ENCODE data around the gene PAX2. TPM values are rescaled to one million over a fixed set of nuclear protein-coding genes. Genes with fewer than 3 reads are reported as not detected.
A peak's percentile ranks its signal among the peaks of the same experiment; 100 is the strongest.

PAX2 gene
- total RNA-seq, 3 donors from 2014 or later = not detected

DNA sequence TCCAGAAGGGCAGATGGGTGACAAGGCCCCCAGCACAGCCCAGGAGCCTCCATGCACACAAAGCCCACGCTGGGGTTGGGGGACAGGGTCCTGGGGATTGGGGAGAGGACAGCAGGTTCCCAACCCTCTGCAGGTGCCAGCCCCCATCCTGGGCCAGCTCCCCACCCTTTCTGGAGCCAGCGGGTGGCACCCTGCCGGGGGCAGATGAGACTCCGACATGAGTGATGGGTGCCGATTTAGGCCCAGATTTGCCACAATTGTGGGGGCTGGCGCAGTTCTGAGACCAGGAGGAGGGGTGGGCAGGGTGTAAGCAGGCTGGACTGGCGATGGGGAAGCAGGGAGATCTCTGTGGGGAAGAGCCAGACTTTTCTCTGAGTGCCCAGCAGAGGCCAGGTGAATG lies 118.1 kb downstream of the PAX2 start:
- ATAC-seq = no peak
- DNase-seq = no peak
- H3K27me3 Mint-ChIP-seq (ENCODE audit: low read depth) = peaks cover 58% of the 10 kb centered on the region
- no peak overlapping the region for H3K4me3 Mint-ChIP-seq
- H3K36me3 Mint-ChIP-seq (ENCODE audit: insufficient read depth) = no peaks in the 10 kb centered on the region
- no peaks in the 10 kb centered on the region for H3K9me3 Mint-ChIP-seq
- no peaks in the 10 kb centered on the region for H3K4me1 Mint-ChIP-seq (ENCODE audit: low read depth)

DNA sequence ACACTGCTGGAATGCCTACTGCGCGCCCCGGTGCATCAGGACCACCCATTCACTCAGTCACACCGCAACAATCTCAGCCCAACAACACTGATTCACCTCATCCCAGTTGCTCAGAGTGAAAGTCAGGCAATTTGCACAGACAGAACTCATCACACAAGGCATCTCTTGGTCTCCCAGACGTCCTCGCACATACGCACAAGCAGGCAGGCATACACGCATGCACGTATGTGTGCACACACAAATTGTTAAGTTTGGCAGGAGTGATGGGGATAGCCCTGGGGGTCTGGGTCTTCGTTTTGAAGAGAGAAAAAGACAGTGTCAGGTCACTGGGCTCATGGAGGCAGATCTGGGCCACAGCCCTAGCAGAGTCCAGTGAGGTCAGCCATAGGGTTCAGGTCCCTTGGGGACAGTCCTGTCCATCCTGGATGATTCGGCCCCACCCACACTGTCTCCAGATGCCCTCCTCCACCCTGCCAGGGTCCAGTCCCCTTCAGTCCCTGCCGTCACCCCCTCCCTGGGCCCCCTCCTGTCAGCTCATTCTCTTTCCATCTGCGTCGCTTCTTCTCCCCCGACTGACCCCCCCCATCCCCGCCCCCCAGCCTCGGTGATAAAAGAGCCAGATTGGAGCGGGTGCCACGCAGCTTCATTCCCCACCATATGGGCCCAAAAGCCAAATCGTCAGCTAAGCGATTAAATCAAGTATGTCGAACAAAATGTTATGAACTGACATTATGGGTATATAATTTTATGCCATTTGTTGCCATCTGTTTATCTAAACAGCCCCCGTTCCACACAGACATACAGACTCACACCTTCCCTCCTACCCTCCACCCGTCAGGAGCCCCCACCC lies 118.9 kb downstream of the PAX2 start:
- ATAC-seq (no peak), DNase-seq (no peak)
- Mint-ChIP-seq H3K36me3 (ENCODE audit: insufficient read depth) (no peaks in the 10 kb centered on the region), H3K9me3 (no peaks in the 10 kb centered on the region), H3K27me3 (ENCODE audit: low read depth) (peaks cover 50% of the 10 kb centered on the region), H3K4me3 (no peak overlapping the region), H3K4me1 (ENCODE audit: low read depth) (no peaks in the 10 kb centered on the region)

DNA sequence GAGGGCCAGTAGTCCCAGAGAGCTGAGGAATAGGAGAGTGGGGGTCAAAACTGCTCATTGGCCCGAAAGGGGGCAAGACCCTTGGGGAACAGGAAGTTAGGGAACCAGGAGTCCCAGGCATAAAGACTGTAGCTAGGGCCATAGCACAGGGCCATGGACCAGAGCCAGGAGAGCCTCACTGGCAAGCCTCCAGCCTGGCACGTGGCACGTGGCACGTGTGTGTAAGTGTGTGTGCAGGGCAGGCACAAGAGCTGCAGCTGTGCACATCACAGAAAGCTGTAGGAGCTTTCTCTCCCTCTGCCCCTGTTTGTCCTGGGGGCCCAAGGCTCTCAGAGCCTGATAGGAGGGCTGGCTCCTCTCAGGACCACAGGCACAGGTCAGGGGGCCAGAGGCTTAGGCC lies 119.6 kb downstream of the PAX2 start:
- Mint-ChIP-seq H3K27me3 (ENCODE audit: low read depth) (peaks cover 44% of the 10 kb centered on the region), H3K9me3 (no peaks in the 10 kb centered on the region), H3K4me1 (ENCODE audit: low read depth) (no peaks in the 10 kb centered on the region), H3K4me3 (no peak overlapping the region), H3K36me3 (ENCODE audit: insufficient read depth) (no peaks in the 10 kb centered on the region)
- no peak for ATAC-seq
- no peak for DNase-seq

DNA sequence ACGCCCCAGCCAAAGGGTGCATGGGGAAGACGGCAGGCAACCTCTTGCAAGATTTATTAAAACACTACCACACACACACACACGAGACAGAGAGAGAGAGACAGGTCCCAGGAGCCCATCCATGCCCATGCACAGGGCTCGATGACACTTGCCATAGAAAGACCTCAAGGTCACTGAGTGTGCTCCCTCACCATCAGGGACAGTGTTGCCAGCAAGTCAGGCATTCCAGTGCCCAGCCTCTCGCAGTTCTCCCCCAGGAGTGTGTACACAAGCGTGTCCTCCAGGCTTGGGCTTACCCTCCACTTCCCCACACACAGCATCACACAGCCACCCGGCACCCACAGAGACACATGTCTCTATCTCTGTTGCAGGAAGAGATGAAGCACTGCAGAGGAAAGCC lies 120.6 kb downstream of the PAX2 start:
- H3K4me3 Mint-ChIP-seq = no peak overlapping the region
- no peaks in the 10 kb centered on the region for H3K9me3 Mint-ChIP-seq
- H3K4me1 Mint-ChIP-seq (ENCODE audit: low read depth) = no peaks in the 10 kb centered on the region
- no peak for ATAC-seq
- no peaks in the 10 kb centered on the region for H3K36me3 Mint-ChIP-seq (ENCODE audit: insufficient read depth)
- DNase-seq = no peak
- H3K27me3 Mint-ChIP-seq (ENCODE audit: low read depth) = peaks cover 41% of the 10 kb centered on the region

DNA sequence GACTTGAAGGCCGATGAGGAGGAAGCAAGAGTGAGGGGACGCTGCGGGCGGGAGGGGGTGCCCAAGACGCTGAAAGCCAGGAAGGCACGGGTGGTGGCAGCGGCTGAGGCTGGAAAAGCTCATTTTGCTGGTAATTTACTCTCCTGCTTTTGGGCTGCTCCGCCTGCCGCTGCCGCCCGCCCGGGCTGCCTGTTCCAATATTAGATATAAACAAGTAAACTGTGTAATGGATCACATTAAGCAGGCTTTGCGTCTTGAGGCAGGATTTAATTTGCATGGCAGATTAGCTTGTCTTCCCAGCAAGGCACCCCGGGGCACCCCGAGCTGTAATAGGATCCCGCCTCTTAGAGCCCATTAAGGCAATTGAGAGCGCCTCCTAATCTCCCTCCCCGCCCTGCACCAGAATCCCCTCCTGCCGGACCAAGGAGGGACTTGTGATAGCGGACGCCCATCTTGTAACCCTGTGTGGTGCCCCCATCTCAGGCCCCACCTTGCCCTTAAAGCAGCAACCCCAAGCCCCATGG lies 121.3 kb downstream of the PAX2 start:
- no peaks in the 10 kb centered on the region for H3K9me3 Mint-ChIP-seq
- H3K4me3 Mint-ChIP-seq = no peak overlapping the region
- no peaks in the 10 kb centered on the region for H3K36me3 Mint-ChIP-seq (ENCODE audit: insufficient read depth)
- no peaks in the 10 kb centered on the region for H3K4me1 Mint-ChIP-seq (ENCODE audit: low read depth)
- DNase-seq (no peak), ATAC-seq (no peak)
- H3K27me3 Mint-ChIP-seq (ENCODE audit: low read depth) = peaks cover 40% of the 10 kb centered on the region

DNA sequence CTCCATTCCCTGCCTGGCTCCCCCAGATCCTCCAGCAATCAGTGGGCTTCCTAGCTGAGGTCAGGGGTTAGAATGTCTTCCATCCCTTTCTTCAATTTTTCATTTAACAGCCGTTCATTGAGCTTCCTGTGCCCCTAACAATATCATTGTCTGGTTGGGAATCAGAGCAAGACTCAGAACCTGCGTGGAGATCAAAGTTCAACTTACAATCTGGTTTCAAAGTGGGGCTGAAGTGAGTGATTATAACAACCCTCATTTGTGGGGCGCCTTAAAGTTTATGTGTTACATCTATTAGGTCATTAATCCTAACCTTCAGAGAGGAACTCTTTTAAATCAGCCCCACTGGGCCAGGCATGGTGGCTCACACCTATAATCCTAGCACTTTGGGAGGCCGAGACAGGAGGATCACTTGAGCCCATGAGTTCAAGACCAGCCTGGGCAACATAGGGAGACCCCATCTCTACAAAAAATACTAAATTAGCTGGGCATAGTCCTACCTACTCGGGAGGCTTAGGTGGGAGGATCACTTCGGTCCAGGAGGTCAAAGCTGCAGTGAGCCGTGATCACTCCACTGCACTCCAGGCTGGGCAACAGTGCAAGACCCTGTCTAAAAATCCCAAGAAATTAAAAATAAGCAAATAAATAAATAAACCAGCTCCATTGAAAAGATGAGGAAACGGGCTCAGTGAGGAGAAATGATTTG lies 122.0 kb downstream of the PAX2 start:
- DNase-seq (no peak), ATAC-seq (no peak)
- Mint-ChIP-seq H3K4me3 (no peak overlapping the region), H3K9me3 (no peaks in the 10 kb centered on the region), H3K36me3 (ENCODE audit: insufficient read depth) (no peaks in the 10 kb centered on the region), H3K27me3 (ENCODE audit: low read depth) (peaks cover 35% of the 10 kb centered on the region), H3K4me1 (ENCODE audit: low read depth) (no peaks in the 10 kb centered on the region)

DNA sequence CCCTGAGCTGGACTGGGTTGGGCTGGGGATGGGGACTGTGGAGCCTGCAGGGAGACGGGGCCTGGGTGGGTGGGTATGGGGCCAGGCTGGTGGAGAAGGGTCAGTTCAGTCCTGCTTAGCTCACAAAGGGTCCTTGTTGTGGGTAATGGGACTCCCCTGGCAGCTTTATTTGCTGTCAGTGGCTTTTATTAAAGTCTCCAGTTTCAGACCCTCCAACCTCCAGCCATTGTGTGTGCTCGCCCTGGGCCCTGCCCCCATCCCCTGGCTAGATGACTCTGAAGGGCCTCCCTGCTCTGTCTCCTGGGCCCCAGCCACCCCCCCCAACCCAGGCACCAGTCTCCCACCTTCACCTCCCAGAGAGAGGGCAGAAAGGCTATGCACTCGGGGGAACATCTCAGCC lies 123.0 kb downstream of the PAX2 start:
- DNase-seq (no peak), ATAC-seq (no peak)
- Mint-ChIP-seq H3K27me3 (ENCODE audit: low read depth) (peaks cover 34% of the 10 kb centered on the region), H3K36me3 (ENCODE audit: insufficient read depth) (no peaks in the 10 kb centered on the region), H3K9me3 (no peaks in the 10 kb centered on the region), H3K4me3 (no peak overlapping the region), H3K4me1 (ENCODE audit: low read depth) (no peaks in the 10 kb centered on the region)

DNA sequence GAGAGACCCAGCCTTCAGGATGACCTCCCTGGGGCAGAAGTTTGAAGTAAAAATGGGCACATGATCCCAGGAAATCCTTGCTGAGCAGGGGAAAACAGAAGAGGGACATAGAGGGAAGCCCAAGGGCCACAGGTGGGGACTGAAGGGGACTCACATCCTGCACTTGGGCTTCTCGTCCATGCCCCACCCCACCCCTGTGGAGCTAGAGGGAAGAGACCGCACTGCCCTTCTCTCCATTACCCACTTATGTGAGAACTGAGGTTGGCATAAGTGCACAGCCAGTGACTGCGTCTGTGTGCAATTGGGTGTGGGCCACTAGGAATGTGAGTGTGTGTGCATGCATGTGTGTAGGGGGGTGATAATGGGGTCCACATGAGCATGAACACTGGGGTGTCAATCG lies 124.0 kb downstream of the PAX2 start:
- no peaks in the 10 kb centered on the region for H3K4me1 Mint-ChIP-seq (ENCODE audit: low read depth)
- no peaks in the 10 kb centered on the region for H3K36me3 Mint-ChIP-seq (ENCODE audit: insufficient read depth)
- no peaks in the 10 kb centered on the region for H3K9me3 Mint-ChIP-seq
- no peak overlapping the region for H3K4me3 Mint-ChIP-seq
- no peak for DNase-seq
- H3K27me3 Mint-ChIP-seq (ENCODE audit: low read depth) = peaks cover 28% of the 10 kb centered on the region
- ATAC-seq = no peak

DNA sequence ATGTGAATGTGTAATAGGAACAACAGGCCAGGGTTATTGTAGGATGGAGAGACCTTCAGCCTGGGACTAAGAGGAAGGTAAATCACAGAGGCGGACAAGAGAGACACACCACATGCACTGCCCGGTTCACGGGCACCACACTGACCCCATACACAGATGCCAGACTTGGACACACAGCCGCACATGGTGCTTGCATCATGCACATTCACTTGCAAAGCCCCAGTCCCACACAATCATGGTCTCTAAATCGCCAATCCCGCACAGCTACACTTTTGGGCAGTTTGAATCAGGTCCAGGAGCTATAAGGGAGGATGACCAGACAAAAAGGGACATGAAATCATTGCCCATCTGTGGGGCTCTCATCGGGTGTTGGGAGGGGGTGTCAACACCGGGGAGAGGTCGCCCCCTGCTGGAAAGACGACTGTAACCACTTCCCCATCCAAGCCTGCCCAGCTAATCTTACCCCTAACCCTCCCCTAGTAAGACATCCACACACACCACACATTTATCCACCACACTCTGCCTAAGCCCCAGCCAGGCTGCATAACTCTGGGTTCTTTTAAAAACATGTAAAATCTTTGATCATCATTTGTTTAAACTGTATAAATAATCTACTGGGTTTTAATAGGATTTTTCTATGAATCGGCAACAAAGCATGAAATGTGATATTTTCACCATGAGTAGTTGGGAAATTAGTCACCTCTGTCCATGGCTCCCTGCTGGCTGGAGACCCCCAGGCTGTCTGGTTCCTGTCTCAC lies 126.8 kb downstream of the PAX2 start:
- no peaks in the 10 kb centered on the region for H3K9me3 Mint-ChIP-seq
- peaks cover 31% of the 10 kb centered on the region for H3K27me3 Mint-ChIP-seq (ENCODE audit: low read depth)
- no peaks in the 10 kb centered on the region for H3K36me3 Mint-ChIP-seq (ENCODE audit: insufficient read depth)
- DNase-seq (peak; percentile 29), ATAC-seq (peak; percentile 74 to 80)
- no peak overlapping the region for H3K4me3 Mint-ChIP-seq
- no peaks in the 10 kb centered on the region for H3K4me1 Mint-ChIP-seq (ENCODE audit: low read depth)

DNA sequence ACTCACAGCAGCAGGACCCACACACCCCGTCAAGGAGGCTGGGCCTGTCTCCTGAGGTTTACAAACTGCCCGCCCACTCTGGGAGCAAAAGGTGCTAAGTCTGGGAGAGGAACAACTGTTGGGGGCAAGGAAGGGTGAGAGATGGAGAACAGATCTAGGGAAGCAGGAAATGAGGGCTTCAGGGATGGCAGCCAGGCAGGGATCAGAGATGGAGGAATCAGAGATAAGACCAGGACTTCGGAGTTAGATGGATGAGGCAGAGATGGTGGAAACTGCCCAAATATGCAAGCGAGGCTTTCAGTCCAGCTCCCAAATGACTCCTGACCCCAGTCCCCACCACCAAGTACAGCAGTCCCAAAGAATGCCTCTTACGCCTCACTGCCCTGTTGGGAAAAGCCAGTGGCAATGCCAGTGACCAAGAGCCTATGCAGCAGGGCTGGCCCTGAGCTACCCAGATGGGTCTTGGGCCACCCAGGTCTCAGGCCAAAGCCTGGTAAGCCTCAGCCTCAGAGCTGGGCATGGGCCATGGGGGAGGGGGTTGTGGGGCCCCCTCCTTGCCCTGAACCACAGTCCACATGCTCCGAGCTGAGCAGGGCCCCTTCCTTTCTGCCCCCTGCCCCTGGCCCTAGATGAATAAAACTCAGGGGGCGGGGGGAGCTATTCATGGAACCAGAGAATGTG lies 127.9 kb downstream of the PAX2 start:
- no peak for ATAC-seq

DNA sequence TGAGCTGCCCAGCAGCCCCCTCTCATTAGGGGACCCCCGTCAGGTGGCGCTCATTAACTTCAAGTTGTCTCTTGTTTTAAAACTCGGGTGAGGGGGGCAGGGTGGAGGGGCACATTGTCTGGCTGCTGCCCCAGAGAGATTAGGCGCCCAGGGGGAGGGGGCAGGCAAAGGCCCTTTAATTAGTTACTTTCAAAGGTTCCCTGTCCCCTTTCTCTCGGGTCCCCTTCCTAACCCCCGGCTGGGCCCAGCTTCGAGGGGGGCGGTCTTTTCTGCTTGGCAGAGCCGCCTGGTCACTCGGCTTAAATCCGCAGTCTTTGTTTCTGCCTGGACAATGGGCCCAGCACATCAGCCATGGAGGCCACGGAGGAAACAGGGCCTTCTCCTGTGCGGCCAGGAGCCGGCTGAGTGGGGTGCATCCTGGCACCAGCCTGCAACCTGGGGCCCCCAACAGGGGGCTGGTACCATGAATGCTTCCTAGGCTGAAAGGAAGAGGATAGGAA lies 128.5 kb downstream of the PAX2 start:
- DNase-seq (no peak), ATAC-seq (no peak)
- peaks cover 37% of the 10 kb centered on the region for H3K27me3 Mint-ChIP-seq (ENCODE audit: low read depth)
- H3K36me3 Mint-ChIP-seq (ENCODE audit: insufficient read depth) = no peaks in the 10 kb centered on the region
- H3K9me3 Mint-ChIP-seq = no peaks in the 10 kb centered on the region
- H3K4me3 Mint-ChIP-seq = no peak overlapping the region
- no peaks in the 10 kb centered on the region for H3K4me1 Mint-ChIP-seq (ENCODE audit: low read depth)

More for the DNA sequence above, 127.9 kb downstream of the PAX2 start:
- H3K4me3 Mint-ChIP-seq = no peak overlapping the region
- peaks cover 36% of the 10 kb centered on the region for H3K27me3 Mint-ChIP-seq (ENCODE audit: low read depth)
- H3K4me1 Mint-ChIP-seq (ENCODE audit: low read depth) = no peaks in the 10 kb centered on the region
- H3K36me3 Mint-ChIP-seq (ENCODE audit: insufficient read depth) = no peaks in the 10 kb centered on the region
- no peaks in the 10 kb centered on the region for H3K9me3 Mint-ChIP-seq
- no peak for DNase-seq

DNA sequence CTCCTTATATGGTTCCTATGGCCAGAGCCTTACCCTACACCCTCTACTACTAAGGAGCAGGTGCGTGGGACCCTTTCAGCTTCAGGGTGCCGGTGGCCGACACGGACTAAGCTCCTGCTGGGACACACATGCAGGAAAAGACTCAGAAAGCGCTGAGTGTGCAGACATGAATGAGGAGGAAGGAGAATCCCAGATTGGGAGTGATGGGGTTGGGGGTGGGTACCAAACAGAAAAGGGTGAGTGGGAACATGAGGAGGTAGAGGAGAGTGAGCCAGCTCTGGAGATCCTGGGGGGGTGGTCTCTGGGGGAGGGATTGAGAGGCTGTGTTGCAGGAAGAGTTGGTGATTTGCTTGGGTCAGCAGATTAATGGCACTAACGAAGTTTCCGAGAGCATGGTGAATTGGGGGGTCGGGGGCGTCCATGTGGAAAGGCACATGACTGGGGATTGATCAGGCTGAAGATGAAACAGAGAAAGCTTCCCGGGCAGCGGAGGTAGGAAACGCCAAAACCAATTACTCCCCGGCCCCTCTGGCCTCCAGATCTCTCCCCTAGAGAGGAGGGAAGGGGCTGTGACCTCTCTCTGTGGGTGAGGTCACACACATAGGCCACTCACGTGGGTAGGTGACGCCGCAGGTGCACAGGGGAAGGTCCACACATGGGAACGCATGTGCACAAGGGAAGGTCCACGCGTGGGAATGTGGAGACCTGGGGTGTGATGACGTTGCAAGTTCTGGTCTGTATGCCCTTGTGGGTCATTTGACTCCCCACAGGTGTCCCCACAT lies 129.5 kb downstream of the PAX2 start:
- DNase-seq (no peak), ATAC-seq (no peak)
- Mint-ChIP-seq H3K4me3 (no peak overlapping the region), H3K9me3 (no peaks in the 10 kb centered on the region), H3K36me3 (ENCODE audit: insufficient read depth) (no peaks in the 10 kb centered on the region), H3K27me3 (ENCODE audit: low read depth) (peaks cover 37% of the 10 kb centered on the region), H3K4me1 (ENCODE audit: low read depth) (no peaks in the 10 kb centered on the region)

DNA sequence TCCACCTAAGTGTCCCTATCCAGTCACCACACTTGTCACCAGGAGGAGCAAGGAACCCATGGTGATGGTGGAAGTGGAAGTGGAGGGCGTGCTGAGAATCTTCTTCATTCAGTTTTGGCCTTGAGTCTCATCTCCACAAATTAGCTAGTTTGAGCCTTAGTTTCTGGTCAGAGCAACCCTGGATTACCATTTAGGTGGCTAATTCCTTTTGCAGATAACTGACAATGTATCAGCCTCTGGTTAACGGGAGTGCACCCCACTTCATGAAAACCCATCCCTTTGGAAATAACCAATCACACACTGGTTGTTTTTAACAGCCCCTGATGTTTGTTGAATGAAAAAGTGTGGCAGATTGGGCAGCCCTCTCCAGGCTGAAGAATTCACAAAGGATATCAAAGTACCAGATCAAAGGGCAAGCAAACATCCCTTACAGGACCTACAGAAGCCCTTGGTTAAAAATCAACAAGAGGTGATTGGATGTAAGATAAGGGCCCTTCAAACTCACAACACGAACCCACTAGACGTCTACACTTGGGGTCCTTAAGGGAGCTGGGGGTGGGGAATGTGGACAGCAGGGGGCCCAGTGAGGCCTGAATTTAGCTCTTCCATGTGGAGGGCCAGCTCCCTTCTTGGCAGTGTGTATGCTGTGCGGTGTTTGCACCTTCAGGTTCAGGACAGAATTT lies 130.2 kb downstream of the PAX2 start:
- Mint-ChIP-seq H3K4me1 (ENCODE audit: low read depth) (no peaks in the 10 kb centered on the region), H3K9me3 (no peaks in the 10 kb centered on the region), H3K4me3 (no peak overlapping the region), H3K27me3 (ENCODE audit: low read depth) (peaks cover 37% of the 10 kb centered on the region), H3K36me3 (ENCODE audit: insufficient read depth) (no peaks in the 10 kb centered on the region)
- no peak for DNase-seq
- no peak for ATAC-seq

Data from activated T-cell treated with anti-CD3 and anti-CD28 coated beads, Interleukin-2, amount 50 U/mL, for 4 hours (primary cell).